ENCODE measurements around the gene RIF1.

Gene RIF1

DNA sequence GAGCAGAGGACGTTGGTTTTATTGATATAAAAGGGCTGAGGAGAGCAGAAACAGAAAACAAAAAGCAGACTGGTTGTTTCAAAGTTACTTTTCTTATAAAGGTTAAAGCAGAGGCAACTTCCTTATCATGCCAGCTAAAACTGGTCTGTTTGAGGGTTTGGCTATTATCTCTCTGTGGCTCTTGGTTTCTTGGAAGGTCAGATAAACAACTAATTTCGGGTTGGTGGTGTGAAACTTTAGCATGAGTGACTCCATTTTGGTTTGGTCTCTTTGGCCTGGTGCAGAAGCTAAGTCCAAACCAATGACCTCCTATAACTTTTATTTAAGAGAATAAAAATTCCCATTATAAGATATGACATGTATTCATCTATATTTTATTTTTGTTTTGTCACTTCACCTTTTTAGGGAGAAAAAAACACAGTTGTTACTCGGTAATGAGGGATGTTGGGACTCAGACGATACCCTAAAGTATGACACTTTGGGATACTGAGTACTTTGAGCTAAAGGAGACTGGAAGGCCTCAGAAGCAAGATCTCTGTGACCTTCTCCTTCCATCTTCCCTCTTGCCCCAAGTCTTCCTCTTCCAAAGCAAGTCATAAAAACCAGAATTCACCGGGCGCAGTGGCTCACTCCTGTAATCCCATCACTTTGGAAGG lies 29.0 kb upstream of the RIF1 start:
- TF ChIP-seq, protein P1, sequence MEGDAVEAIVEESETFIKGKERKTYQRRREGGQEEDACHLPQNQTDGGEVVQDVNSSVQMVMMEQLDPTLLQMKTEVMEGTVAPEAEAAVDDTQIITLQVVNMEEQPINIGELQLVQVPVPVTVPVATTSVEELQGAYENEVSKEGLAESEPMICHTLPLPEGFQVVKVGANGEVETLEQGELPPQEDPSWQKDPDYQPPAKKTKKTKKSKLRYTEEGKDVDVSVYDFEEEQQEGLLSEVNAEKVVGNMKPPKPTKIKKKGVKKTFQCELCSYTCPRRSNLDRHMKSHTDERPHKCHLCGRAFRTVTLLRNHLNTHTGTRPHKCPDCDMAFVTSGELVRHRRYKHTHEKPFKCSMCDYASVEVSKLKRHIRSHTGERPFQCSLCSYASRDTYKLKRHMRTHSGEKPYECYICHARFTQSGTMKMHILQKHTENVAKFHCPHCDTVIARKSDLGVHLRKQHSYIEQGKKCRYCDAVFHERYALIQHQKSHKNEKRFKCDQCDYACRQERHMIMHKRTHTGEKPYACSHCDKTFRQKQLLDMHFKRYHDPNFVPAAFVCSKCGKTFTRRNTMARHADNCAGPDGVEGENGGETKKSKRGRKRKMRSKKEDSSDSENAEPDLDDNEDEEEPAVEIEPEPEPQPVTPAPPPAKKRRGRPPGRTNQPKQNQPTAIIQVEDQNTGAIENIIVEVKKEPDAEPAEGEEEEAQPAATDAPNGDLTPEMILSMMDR (IDR thresholded peaks at IDR 0.05; ENCODE audit: extremely low read depth, missing control alignments), result no peak
- DNase-seq (ENCODE audit: low spot score), result no peak

DNA sequence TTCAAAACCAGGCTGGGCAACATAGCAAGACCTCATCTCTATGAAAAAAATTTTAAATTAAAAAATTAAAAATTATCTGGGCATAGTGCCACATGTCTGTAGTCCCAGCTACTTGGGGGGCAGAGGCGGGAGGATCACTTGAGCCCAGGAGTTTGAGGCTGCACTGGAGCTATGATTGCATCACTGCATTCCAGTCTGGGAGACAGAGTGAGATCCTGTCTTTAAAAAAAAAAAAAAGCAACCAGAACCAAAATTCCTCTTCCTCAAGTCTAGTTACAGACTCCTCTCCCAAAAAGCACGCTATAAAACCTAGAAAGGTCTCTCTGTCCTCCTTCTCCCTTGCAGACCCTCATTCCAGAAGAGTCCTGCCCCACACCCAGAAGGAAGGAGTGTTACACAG lies 28.4 kb upstream of the RIF1 start:
- TF ChIP-seq, protein P1 (IDR thresholded peaks at IDR 0.05; ENCODE audit: extremely low read depth, missing control alignments), result no peak
- no peak for DNase-seq (ENCODE audit: low spot score)

DNA sequence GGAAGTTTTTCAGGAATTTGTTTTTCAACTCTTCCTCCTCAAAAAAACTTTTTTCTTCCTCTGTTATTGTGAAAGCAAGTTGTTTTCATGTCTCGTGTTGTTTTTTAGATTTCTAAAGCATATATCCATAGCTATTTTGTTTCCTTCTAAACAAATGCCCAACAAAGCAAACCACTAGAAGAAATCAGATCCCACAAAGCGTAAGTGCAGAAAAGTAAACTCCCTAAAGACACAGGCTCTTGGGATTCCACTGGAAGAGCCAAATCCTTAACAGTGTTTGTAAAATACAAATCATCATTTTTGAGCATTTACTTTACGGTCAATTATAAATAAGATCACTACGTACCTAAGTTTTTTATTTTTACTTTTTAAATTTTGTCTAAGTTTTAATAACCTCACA lies 21.7 kb upstream of the RIF1 start:
- TF ChIP-seq, protein P1 (IDR thresholded peaks at IDR 0.05; ENCODE audit: extremely low read depth, missing control alignments), result no peak
- no peak for DNase-seq (ENCODE audit: low spot score)

- TF ChIP-seq, protein P1 (IDR thresholded peaks at IDR 0.05; ENCODE audit: extremely low read depth, missing control alignments), result no peak
- no peak for DNase-seq (ENCODE audit: low spot score)
These were observed 18.3 kb upstream of the RIF1 start for GRCh38 chr2:151391436-151391835.

- no peak for DNase-seq (ENCODE audit: low spot score)
- TF ChIP-seq, protein P1 (IDR thresholded peaks at IDR 0.05; ENCODE audit: extremely low read depth, missing control alignments), result no peak
These were observed 15.2 kb upstream of the RIF1 start for GRCh38 chr2:151394509-151394908.

DNA sequence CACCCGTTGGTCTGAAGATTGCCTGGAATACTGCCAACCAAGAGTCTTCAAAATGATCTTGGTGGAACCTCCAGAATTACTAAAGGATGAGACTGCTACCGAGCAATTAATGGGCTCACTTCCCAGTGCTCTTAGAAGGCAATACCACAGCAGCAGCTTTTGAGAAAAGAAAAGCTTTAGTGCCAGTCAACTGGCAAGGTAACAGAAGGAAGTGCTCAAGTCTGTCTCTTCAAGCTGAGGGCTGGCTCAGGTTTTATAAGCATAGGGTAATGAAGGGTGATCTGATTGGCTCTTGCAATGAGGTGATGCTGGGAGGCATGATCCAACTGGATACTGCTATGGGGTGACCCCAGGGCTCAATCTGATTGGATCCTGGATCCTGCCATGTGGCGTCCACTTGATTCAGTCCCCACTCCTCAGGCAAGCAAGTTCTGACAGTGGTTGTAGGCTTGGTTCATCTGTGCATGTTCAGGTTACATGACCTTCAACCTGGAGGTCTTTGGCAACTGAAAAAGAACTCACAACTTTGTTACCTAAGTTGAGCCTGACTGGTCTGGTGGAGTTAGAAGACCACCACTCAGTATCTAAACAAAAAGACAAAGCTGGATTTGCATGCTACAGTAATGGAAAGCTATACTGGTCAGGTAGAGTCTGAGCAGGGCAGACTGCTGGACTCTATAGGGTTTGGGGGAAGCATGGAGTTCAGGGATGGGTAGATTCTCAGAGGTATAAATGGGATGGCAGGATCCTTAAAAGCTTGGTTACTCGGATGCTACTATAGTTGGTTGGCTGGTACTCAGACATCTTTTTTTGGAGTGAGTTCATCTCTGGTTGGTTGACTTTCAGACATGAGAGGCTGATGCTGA lies 14.0 kb upstream of the RIF1 start:
- DNase-seq (ENCODE audit: low spot score), result no peak
- TF ChIP-seq, protein P1 (IDR thresholded peaks at IDR 0.05; ENCODE audit: extremely low read depth, missing control alignments), result no peak

DNA sequence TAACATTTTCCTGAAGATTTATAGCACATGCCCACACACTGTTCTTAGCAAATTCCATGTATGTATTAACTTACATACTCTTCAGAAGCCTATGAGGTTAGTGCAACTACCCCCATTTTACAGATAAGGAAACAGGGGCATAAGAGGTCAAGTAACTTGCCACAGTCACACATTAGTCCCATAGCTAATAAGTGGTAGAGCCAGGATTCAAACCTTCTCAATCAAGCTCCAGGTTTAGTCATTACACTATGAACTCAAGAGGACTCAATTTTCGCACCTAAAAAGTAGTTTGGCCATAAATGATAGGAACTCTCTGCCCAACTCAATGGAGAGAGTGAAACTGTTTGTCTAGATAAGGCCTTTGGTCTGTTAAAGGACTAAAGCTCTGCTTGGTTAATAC lies 9.7 kb upstream of the RIF1 start:
- TF ChIP-seq, protein P1 (IDR thresholded peaks at IDR 0.05; ENCODE audit: extremely low read depth, missing control alignments), result no peak

More for the DNA sequence above, 9.7 kb upstream of the RIF1 start:
- no peak for DNase-seq (ENCODE audit: low spot score)

Data from GM20000 (cell line).